Heart right ventricle (tissue), 16 donors: ENCODE measurements around the gene RGL1. TPM values are rescaled to one million over a fixed set of nuclear protein-coding genes. Genes with fewer than 3 reads are reported as not detected.

ENCODE experiments used
- ATAC-seq, 8 donors: fragments of 200-7000 bp; cut with Tn5 transposase; one replicate each; pipeline ENCODE4 v1.9.1; 2020; ENCODE audit warnings: mild to moderate bottlenecking in 8 of 8, moderate library complexity in 8 of 8, moderate number of reproducible peaks in 1 of 8
- DNase-seq, 2 donors: peaks; one replicate each; pipeline ENCODE4 v3.0.0-alpha.2; 2020
- H3K27ac ChIP-seq, 10 donors: fragments of 200-600 bp; sonication (generic) in 2 of 10; one replicate each; pipeline versions ENCODE4 v1.5.0 to v1.8.0; 2020 to 2022; ENCODE audit warnings: mild to moderate bottlenecking in 3 of 10
- H3K27me3 ChIP-seq, 7 donors: fragments of 200-600 bp; one replicate each; pipeline ENCODE4 v1.8.0; 2021 to 2022; ENCODE audit warnings: mild to moderate bottlenecking in 2 of 7
- H3K36me3 ChIP-seq, 9 donors: fragments of 200-600 bp; sonication (generic) in 1 of 9; one replicate each; pipeline versions ENCODE4 v1.5.0 to v1.8.0; 2020 to 2022; ENCODE audit warnings: mild to moderate bottlenecking in 2 of 9
- H3K4me1 ChIP-seq, 9 donors: fragments of 200-600 bp; sonication (generic) in 1 of 9; one replicate each; pipeline versions ENCODE4 v1.5.0 to v1.8.0; 2020 to 2022; ENCODE audit warnings: mild to moderate bottlenecking in 4 of 9
- H3K4me3 ChIP-seq, 10 donors: fragments of 200-600 bp; sonication (generic) in 2 of 10; one replicate each; pipeline versions ENCODE4 v1.5.0 to v1.8.0; 2020 to 2022; ENCODE audit warnings: mild to moderate bottlenecking in 7 of 10, moderate library complexity in 2 of 10
- H3K9me3 ChIP-seq, 11 donors: fragments of 200-600 bp in 10 of 11; sonication (generic) in 2 of 11; one replicate each; pipeline versions ENCODE4 v1.5.0 to v1.8.0; 2013 to 2022; ENCODE audit warnings: mild to moderate bottlenecking in 2 of 11, control low read depth in 1 of 11, moderate library complexity in 1 of 11
- WGBS, 2 donors: extraction: QIAGEN DNeasy Blood & Tissue Kit; methylation state at CpG; one replicate each; pipeline ENCODE4 v1.1.7; 2013; ENCODE audit warnings: inconsistent platforms in 1 of 2; 5-methylcytosine and 5-hydroxymethylcytosine counted together
- intact Hi-C, 10 donors: fragments of 100-400 bp; cut with DNase I; formaldehyde crosslinking; loops; one replicate each; pipeline versions ENCODE4 v1.11.1 to v1.14.2; 2022
- polyA plus RNA-seq, 2 donors: library from polyadenylated mRNA; stranded (reverse); fragments of 200-250 nt; gene quantifications; one replicate each; pipeline ENCODE4 v1.2.3, GENCODE V29; 2013
- total RNA-seq, 10 donors: library from RNA; stranded (reverse); fragmentation: NEBNext Ultra II Directional in 3 of 10; extraction: Animal tissue kit (Norgen Biotek cat#: 25700) in 3 of 10; gene quantifications; one replicate each; pipeline versions ENCODE4 v1.2.1 to v1.2.4, GENCODE V29; 2021 to 2023
- TF ChIP-seq, protein P1 (sequence below), 9 donors: fragments of 200-600 bp; sonication (generic) in 2 of 9; IDR thresholded peaks; one replicate each; pipeline versions ENCODE4 v1.5.0 to v1.8.0; 2021 to 2022; ENCODE audit warnings: antibody characterized with exemption in 9 of 9, mild to moderate bottlenecking in 5 of 9, moderate library complexity in 1 of 9
- donor health status: Arrhythmogenic right ventricular cardiomyopathy.
- donor health status: ischemic (EF 13 %, LVEDD 7.1; RV severe dilation, severe dysfunction).
- donor health status: healthy with polysubstance abuse.
- donor health status: DM: no; HTN: yes; CAD: no.
- donor health status: DM: no; HTN: no; CAD: no.
- donor health status: ischemic (EF 25% LVEDD 6.9; RV normal size, moderate dysfunction).
- donor health status: ischemic (EF 25% LVEDD 5.7; RV mildly dilated, moderate dysfunction).
- donor health status: healthy.
- donor health status: DM: yes; HTN: yes; CAD: no.
- donor health status: Ischemic cardiomyopathy.
- donor health status: ischemic (EF 35%, LVEDD 5.7; RV mildly dilated, moderate dysfunction).
- donor health status: nonischemic (EF 11% LVEDD 7.7; RV severe dilation, severe dysfunction).
- donor health status: DM: yes; HTN: yes; CAD: no.
- donor health status: PGD.
- donor health status: ischemic (EF 29% LVEDD 5.4; RV normal size, mild dysfunction).
- donor health status: nonischemic (EF 23%, LVEDD 6.1; RV moderate dilation, normal function).

Gene RGL1
- total and polyA plus RNA-seq, 12 donors, result 3.8 to 33.4 (median 18.4) TPM

DNA sequence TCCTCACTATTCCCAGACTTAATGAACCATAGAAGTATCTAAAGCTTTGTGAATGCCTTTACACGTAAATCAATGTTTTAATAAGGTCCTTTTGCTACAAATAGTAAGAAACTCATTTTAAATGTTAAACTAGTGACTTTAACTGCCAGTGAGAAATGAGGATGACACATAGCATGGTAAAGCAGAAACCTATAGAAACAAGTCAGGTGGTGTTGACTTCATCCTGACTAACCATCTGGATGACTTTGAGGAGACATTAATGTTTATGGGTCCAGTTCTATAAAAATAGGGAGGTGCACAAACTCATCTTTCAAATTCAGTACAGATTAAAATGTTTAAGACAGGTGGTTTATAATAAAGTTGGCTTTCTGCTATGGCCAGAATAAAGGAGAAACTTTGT lies 147.2 kb downstream of the RGL1 start:
- Histone ChIP-seq H3K36me3 (peaks cover 0 to 18% (median 0%) of the 10 kb centered on the region in 9 donors), H3K9me3 (peaks cover 0 to 5% (median 0%) of the 10 kb centered on the region in 11 donors), H3K4me3 (no peak overlapping the region), H3K27me3 (no peaks in the 10 kb centered on the region), H3K4me1 (peaks cover 0 to 29% (median 4%) of the 10 kb centered on the region in 9 donors), H3K27ac (peak overlapping the region in 4 of 10 donors; percentile 45 to 77 (median 72))
- intact Hi-C loops, result loop anchor here in 2 of 10 donors (5.0 to 10.0 kb wide), 2 partner anchors 85 to 93 kb away; partner anchors contain the start of gene COLGALT2 (in 1 of the 2)
- 96 to 98% methylated on average over 1 of the region's 1 CpG for WGBS, 2 donors
- no peak for ATAC-seq
- DNase-seq, result no peak
- TF ChIP-seq, protein P1, sequence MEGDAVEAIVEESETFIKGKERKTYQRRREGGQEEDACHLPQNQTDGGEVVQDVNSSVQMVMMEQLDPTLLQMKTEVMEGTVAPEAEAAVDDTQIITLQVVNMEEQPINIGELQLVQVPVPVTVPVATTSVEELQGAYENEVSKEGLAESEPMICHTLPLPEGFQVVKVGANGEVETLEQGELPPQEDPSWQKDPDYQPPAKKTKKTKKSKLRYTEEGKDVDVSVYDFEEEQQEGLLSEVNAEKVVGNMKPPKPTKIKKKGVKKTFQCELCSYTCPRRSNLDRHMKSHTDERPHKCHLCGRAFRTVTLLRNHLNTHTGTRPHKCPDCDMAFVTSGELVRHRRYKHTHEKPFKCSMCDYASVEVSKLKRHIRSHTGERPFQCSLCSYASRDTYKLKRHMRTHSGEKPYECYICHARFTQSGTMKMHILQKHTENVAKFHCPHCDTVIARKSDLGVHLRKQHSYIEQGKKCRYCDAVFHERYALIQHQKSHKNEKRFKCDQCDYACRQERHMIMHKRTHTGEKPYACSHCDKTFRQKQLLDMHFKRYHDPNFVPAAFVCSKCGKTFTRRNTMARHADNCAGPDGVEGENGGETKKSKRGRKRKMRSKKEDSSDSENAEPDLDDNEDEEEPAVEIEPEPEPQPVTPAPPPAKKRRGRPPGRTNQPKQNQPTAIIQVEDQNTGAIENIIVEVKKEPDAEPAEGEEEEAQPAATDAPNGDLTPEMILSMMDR (IDR thresholded peaks at IDR 0.05), result no peak

- Histone ChIP-seq H3K9me3 (peaks cover 0 to 3% (median 0%) of the 10 kb centered on the region in 11 donors), H3K4me1 (peaks cover 0 to 37% (median 4%) of the 10 kb centered on the region in 9 donors), H3K36me3 (peaks cover 0 to 18% (median 0%) of the 10 kb centered on the region in 9 donors), H3K27me3 (no peaks in the 10 kb centered on the region), H3K4me3 (no peak overlapping the region), H3K27ac (peak overlapping the region in 7 of 10 donors; percentile 15 to 77 (median 70))
- ATAC-seq (peak in 5 of 8 donors; percentile 45 to 66 (median 61)), DNase-seq (no peak)
- 51% methylated on average over 5 of the region's 5 CpGs for WGBS, 2 donors
- intact Hi-C loops, result loop anchor here in 2 of 10 donors (5.0 to 10.0 kb wide), 2 partner anchors 84 to 92 kb away; partner anchors contain the start of gene COLGALT2 (in 1 of the 2)
- TF ChIP-seq, protein P1 (IDR thresholded peaks at IDR 0.05), result no peak
Observed at GRCh38 chr1:183953031-183953430, 148.1 kb downstream of the RGL1 start.

- intact Hi-C loops, result loop anchor here in 2 of 10 donors (5.0 to 10.0 kb wide), 2 partner anchors 83 to 90 kb away; partner anchors contain the start of gene COLGALT2 (in 1 of the 2)
- ATAC-seq, result no peak
- Histone ChIP-seq H3K4me1 (peaks cover 0 to 45% (median 10%) of the 10 kb centered on the region in 9 donors), H3K9me3 (peaks cover 0 to 3% (median 0%) of the 10 kb centered on the region in 11 donors), H3K4me3 (no peak overlapping the region), H3K36me3 (peaks cover 0 to 14% (median 0%) of the 10 kb centered on the region in 9 donors), H3K27me3 (no peaks in the 10 kb centered on the region), H3K27ac (peak overlapping the region in 2 of 10 donors; percentile 70 to 77)
- WGBS, 2 donors, result 89 to 96% methylated on average over 3 of the region's 3 CpGs
- DNase-seq, result no peak
- TF ChIP-seq, protein P1 (IDR thresholded peaks at IDR 0.05), result no peak
Observed at GRCh38 chr1:183954496-183954895, 149.6 kb downstream of the RGL1 start.

- DNase-seq, result no peak
- Histone ChIP-seq H3K36me3 (peaks cover 0 to 6% (median 0%) of the 10 kb centered on the region in 9 donors), H3K4me3 (no peak overlapping the region), H3K27me3 (no peaks in the 10 kb centered on the region), H3K4me1 (peaks cover 0 to 49% (median 12%) of the 10 kb centered on the region in 9 donors), H3K27ac (peak overlapping the region in 7 of 10 donors; percentile 5 to 86 (median 44)), H3K9me3 (peaks cover 0 to 1% (median 0%) of the 10 kb centered on the region in 11 donors)
- peak; percentile 41 to 84 (median 52) for ATAC-seq
- intact Hi-C loops, result loop anchor here in 2 of 10 donors (5.0 to 10.0 kb wide), 2 partner anchors 81 to 88 kb away; partner anchors contain the start of gene COLGALT2 (in 1 of the 2)
- TF ChIP-seq, protein P1 (IDR thresholded peaks at IDR 0.05), result peak in 3 of 9 donors; percentile 6 to 26 (median 15)
- WGBS, 2 donors, result 56 to 65% methylated on average over 2 of the region's 2 CpGs
Observed at GRCh38 chr1:183956559-183957188, 151.8 kb downstream of the RGL1 start.
